GM23248 (cell line): Measurements from ENCODE around the gene TNP2. TPM values are rescaled to one million over a fixed set of nuclear protein-coding genes. Genes with fewer than 3 reads are reported as not detected.

Experiments
- DNase-seq: peaks from one replicate; pipeline ENCODE4 v3.0.0-alpha.2; 2015
- H2AFZ ChIP-seq: fragments of 200-600 bp; sonication (generic); 2 replicates; pipeline ENCODE4 v1.6.1; 2016; ENCODE audit warnings: antibody characterized with exemption
- H3F3A ChIP-seq: fragments of 200-600 bp; sonication (generic); 2 replicates; pipeline ENCODE4 v1.6.1; 2016; ENCODE audit warnings: mild to moderate bottlenecking, antibody characterized with exemption, mixed run types; ENCODE audit not compliant: insufficient read depth
- H3K27ac ChIP-seq: fragments of 200-600 bp; sonication (generic); 2 replicates; pipeline ENCODE4 v1.5.1; 2016; ENCODE audit warnings: mild to moderate bottlenecking
- H3K27me3 ChIP-seq: fragments of 200-600 bp; sonication (generic); replicated peaks from 2 replicates; pipeline ENCODE4 v1.6.1; 2016; ENCODE audit warnings: mild to moderate bottlenecking; ENCODE audit not compliant: insufficient read depth
- H3K36me3 ChIP-seq: fragments of 200-600 bp; sonication (generic); 2 replicates; pipeline ENCODE4 v1.6.1; 2016; ENCODE audit warnings: low read depth, mild to moderate bottlenecking
- H3K4me1 ChIP-seq: fragments of 200-600 bp; sonication (generic); 2 replicates; pipeline ENCODE4 v1.6.1; 2016; ENCODE audit warnings: mild to moderate bottlenecking; ENCODE audit not compliant: insufficient read depth
- H3K4me2 ChIP-seq: fragments of 200-600 bp; sonication (generic); one replicate; pipeline ENCODE4 v1.6.1; 2016; ENCODE audit warnings: mild to moderate bottlenecking; ENCODE audit not compliant: unreplicated experiment
- H3K4me3 ChIP-seq: fragments of 200-600 bp; sonication (generic); 2 replicates; pipeline ENCODE4 v1.5.1; 2016; ENCODE audit warnings: mild to moderate bottlenecking
- H3K79me2 ChIP-seq: fragments of 200-600 bp; sonication (generic); 2 replicates; pipeline ENCODE4 v1.6.1; 2016; ENCODE audit warnings: mild to moderate bottlenecking; ENCODE audit not compliant: insufficient read depth
- H3K9ac ChIP-seq: fragments of 200-600 bp; sonication (generic); 2 replicates; pipeline ENCODE4 v1.6.1; 2016; ENCODE audit warnings: mild to moderate bottlenecking
- H3K9me2 ChIP-seq: fragments of 200-600 bp; sonication (generic); 2 replicates; pipeline ENCODE4 v1.6.1; 2016; ENCODE audit warnings: mixed run types, mild to moderate bottlenecking, moderate library complexity; ENCODE audit not compliant: insufficient read depth
- H3K9me3 ChIP-seq: fragments of 200-600 bp; sonication (generic); one replicate; pipeline ENCODE4 v1.6.1; 2017; ENCODE audit warnings: low read depth
- H4K20me1 ChIP-seq: fragments of 200-600 bp; sonication (generic); 2 replicates; pipeline ENCODE4 v1.6.0; 2016; ENCODE audit not compliant: insufficient read depth
- EZH2 ChIP-seq: fragments of 200-600 bp; sonication (generic); IDR thresholded peaks from 2 replicates; pipeline ENCODE4 v1.6.1; 2018; ENCODE audit warnings: antibody characterized with exemption, mild to moderate bottlenecking; ENCODE audit not compliant: insufficient read depth, poor library complexity, severe bottlenecking
- EZH2phosphoT487 ChIP-seq: fragments of 200-600 bp; sonication (generic); IDR thresholded peaks from 2 replicates; pipeline ENCODE4 v1.6.1; 2018; ENCODE audit warnings: antibody characterized with exemption, moderate library complexity, mild to moderate bottlenecking, low read depth; ENCODE audit not compliant: insufficient read depth
- WGBS, 2 experiments: methylation state at CpG; one replicate each; pipeline ENCODE4 v1.1.6; 2015 to 2017; ENCODE audit warnings: low lambda C conversion rate in 2 of 2, low coverage in 1 of 2; ENCODE audit errors: missing lambda C conversion rate in 2 of 2; 5-methylcytosine and 5-hydroxymethylcytosine counted together
- in situ Hi-C: fragments of 300-500 bp; cut with MboI; formaldehyde crosslinking; loops from 2 replicates; pipeline ENCODE4 v1.15.0; 2020
- polyA plus RNA-seq: library from polyadenylated mRNA; unstranded; fragments of >200 nt; fragmentation: Nextera tagmentation; extraction: Ambion mirVana; gene quantifications from 2 replicates; pipeline ENCODE4 v1.2.1, GENCODE V29; 2016
- total RNA-seq: library from RNA; depleted of rRNA; stranded (reverse); fragments of >200 nt; shearing (Covaris generic); gene quantifications from 2 replicates; pipeline ENCODE4 v1.2.3, GENCODE V29; 2014

The TNP2 gene
- total and polyA plus RNA-seq, 2 experiments from 2014 or later, result not detected

- Histone ChIP-seq H3K27ac (no peak overlapping the region), H3K9me2 (no peaks in the 10 kb centered on the region), H3K4me3 (no peak overlapping the region), H3K4me1 (no peaks in the 10 kb centered on the region), H3K27me3 (no peaks in the 10 kb centered on the region), H3F3A (peaks cover 8% of the 10 kb centered on the region), H4K20me1 (no peaks in the 10 kb centered on the region), H2AFZ (no peak overlapping the region), H3K4me2 (no peak overlapping the region), H3K36me3 (no peaks in the 10 kb centered on the region), H3K79me2 (no peaks in the 10 kb centered on the region), H3K9ac (no peak overlapping the region), H3K9me3 (no peaks in the 10 kb centered on the region)
- WGBS, 2 experiments, result 91 to 96% methylated on average over 10 of the region's 10 CpGs
- TF ChIP-seq EZH2 (no peak), EZH2phosphoT487 (no peak)
- in situ Hi-C loops, result loop anchor here (10.0 kb wide), 1 partner anchor 286 kb away; no protein-coding TSS in a partner anchor
- no peak for DNase-seq
Measured at GRCh38 chr16:11250786-11251524, 18.2 kb downstream of the TNP2 start.

GRCh38 chr16:11250091-11250785 is 18.9 kb downstream of the TNP2 start:
- Histone ChIP-seq H3K36me3 (no peaks in the 10 kb centered on the region), H3K4me1 (no peaks in the 10 kb centered on the region), H3K79me2 (no peaks in the 10 kb centered on the region), H3K9me3 (no peaks in the 10 kb centered on the region), H2AFZ (no peak overlapping the region), H3F3A (peaks cover 8% of the 10 kb centered on the region), H4K20me1 (no peaks in the 10 kb centered on the region), H3K4me3 (no peak overlapping the region), H3K27me3 (no peaks in the 10 kb centered on the region), H3K9ac (no peak overlapping the region), H3K27ac (no peak overlapping the region), H3K9me2 (no peaks in the 10 kb centered on the region), H3K4me2 (no peak overlapping the region)
- no peak for DNase-seq
- in situ Hi-C loops, result loop anchor here (10.0 kb wide), 1 partner anchor 285 kb away; no protein-coding TSS in a partner anchor
- WGBS, 2 experiments, result 68 to 70% methylated on average over 16 of the region's 16 CpGs
- no peak for TF ChIP-seq EZH2
- no peak for TF ChIP-seq EZH2phosphoT487

- TF ChIP-seq EZH2, result no peak
- TF ChIP-seq EZH2phosphoT487, result no peak
- H3K79me2 ChIP-seq, result no peaks in the 10 kb centered on the region
- H3F3A ChIP-seq, result peaks cover 8% of the 10 kb centered on the region
- H3K4me3 ChIP-seq, result no peak overlapping the region
- no peaks in the 10 kb centered on the region for H4K20me1 ChIP-seq
- DNase-seq, result no peak
- H3K36me3 ChIP-seq, result no peaks in the 10 kb centered on the region
- WGBS, 2 experiments, result 93% methylated on average over 49 to 63 of the region's 63 CpGs
- no peak overlapping the region for H3K4me2 ChIP-seq
- no peaks in the 10 kb centered on the region for H3K4me1 ChIP-seq
- H3K9me2 ChIP-seq, result no peaks in the 10 kb centered on the region
- H3K9me3 ChIP-seq, result no peaks in the 10 kb centered on the region
- H2AFZ ChIP-seq, result no peak overlapping the region
- no peak overlapping the region for H3K9ac ChIP-seq
- in situ Hi-C loops, result loop anchor here (10.0 kb wide), 1 partner anchor 285 kb away; no protein-coding TSS in a partner anchor
- H3K27me3 ChIP-seq, result no peaks in the 10 kb centered on the region
- no peak overlapping the region for H3K27ac ChIP-seq
Measured at GRCh38 chr16:11249233-11250061, 19.7 kb downstream of the TNP2 start.

GRCh38 chr16:11248133-11248532 is 21.0 kb downstream of the TNP2 start:
- H3K36me3 ChIP-seq, result no peaks in the 10 kb centered on the region
- TF ChIP-seq EZH2 (no peak), EZH2phosphoT487 (no peak)
- H3K27me3 ChIP-seq, result no peaks in the 10 kb centered on the region
- H3K4me3 ChIP-seq, result no peak overlapping the region
- no peaks in the 10 kb centered on the region for H3K9me2 ChIP-seq
- no peak overlapping the region for H3K4me2 ChIP-seq
- H3K9ac ChIP-seq, result no peak overlapping the region
- H3F3A ChIP-seq, result no peaks in the 10 kb centered on the region
- no peaks in the 10 kb centered on the region for H3K4me1 ChIP-seq
- 92% methylated on average over 8 of the region's 8 CpGs for WGBS, 2 experiments
- in situ Hi-C loops, result no loop called here
- H2AFZ ChIP-seq, result no peak overlapping the region
- no peaks in the 10 kb centered on the region for H3K9me3 ChIP-seq
- no peaks in the 10 kb centered on the region for H4K20me1 ChIP-seq
- DNase-seq, result no peak
- H3K27ac ChIP-seq, result no peak overlapping the region
- H3K79me2 ChIP-seq, result no peaks in the 10 kb centered on the region
